Adipose tissue (tissue), 3 donors: Measurements from ENCODE around the gene GINS1. TPM values are rescaled to one million over a fixed set of nuclear protein-coding genes. Genes with fewer than 3 reads are reported as not detected.
"Not testable (repeated sequence)": the region's sequence is repeated elsewhere in the genome, so short reads cannot be mapped to it uniquely, and the experiment has no call there.

Experiments used
- H3K27ac ChIP-seq: one replicate; pipeline ENCODE4 v1.5.1; 2013; ENCODE audit warnings: low read depth, low read length
- WGBS, 3 donors: extraction: QIAGEN DNeasy Blood & Tissue Kit; methylation state at CpG; one replicate each; pipeline ENCODE4 v1.1.7; 2013; 5-methylcytosine and 5-hydroxymethylcytosine counted together
- polyA plus RNA-seq, 3 donors: library from polyadenylated mRNA; stranded (reverse); fragments of 200-250 nt; gene quantifications; one replicate each; pipeline ENCODE4 v1.2.3, GENCODE V29; 2013
- donor health status: healthy with polysubstance abuse.
- donor health status: Bipolar disorder and iron deficiency.
- donor health status: healthy.

Gene GINS1
- polyA plus RNA-seq, 3 donors, result 0.23 to 0.34 (median 0.24) TPM

GRCh38 chr20:25382704-25383370, 24.6 kb upstream of the GINS1 start:
- H3K27ac ChIP-seq, result no peak overlapping the region
- WGBS, 3 donors, result 78 to 85% (median 81%) methylated on average over 5 of the region's 5 CpGs

- no peak overlapping the region for H3K27ac ChIP-seq
- WGBS, 3 donors, result 12 to 20% (median 16%) methylated on average over 19 of the region's 19 CpGs
These were observed 18.0 kb upstream of the GINS1 start for GRCh38 chr20:25389401-25389857.

- WGBS, 3 donors, result 0% methylated on average over 52 to 66 of the region's 67 CpGs
- no peak overlapping the region for H3K27ac ChIP-seq
These were observed 17.5 kb upstream of the GINS1 start for GRCh38 chr20:25389858-25390537.

- WGBS, 3 donors, result 0 to 1% (median 1%) methylated on average over 71 to 91 of the region's 91 CpGs
These were observed 16.6 kb upstream of the GINS1 start, which contains the start of gene ABHD12 for GRCh38 chr20:25390538-25391528. Gene ABHD12 (minus strand): TSS chr20:25390835. CDS start chr20:25390703, 132 bp downstream.

GRCh38 chr20:25394276-25394675, 13.2 kb upstream of the GINS1 start:
- WGBS, 3 donors, result 47 to 60% (median 51%) methylated on average over 5 of the region's 5 CpGs
- no peak overlapping the region for H3K27ac ChIP-seq

More at GRCh38 chr20:25390538-25391528, 16.6 kb upstream of the GINS1 start, which contains the start of gene ABHD12:
- H3K27ac ChIP-seq, result no peak within 1 kb of the TSS

- no peak overlapping the region for H3K27ac ChIP-seq
- WGBS, 3 donors, result 89 to 92% (median 91%) methylated on average over 6 of the region's 6 CpGs
These were observed 12.5 kb upstream of the GINS1 start for GRCh38 chr20:25394996-25395395.

GRCh38 chr20:25397096-25397495, 10.4 kb upstream of the GINS1 start:
- WGBS, 3 donors, result 79 to 91% (median 84%) methylated on average over 6 of the region's 6 CpGs
- H3K27ac ChIP-seq, result no peak overlapping the region

- H3K27ac ChIP-seq, result no peak overlapping the region
- WGBS, 3 donors, result 46 to 68% (median 59%) methylated on average over 1 of the region's 1 CpG
These were observed 9.7 kb upstream of the GINS1 start for GRCh38 chr20:25397821-25398220.

- H3K27ac ChIP-seq, result no peak overlapping the region
- WGBS, 3 donors, result 33 to 42% (median 37%) methylated on average over 4 of the region's 4 CpGs
These were observed 9.0 kb upstream of the GINS1 start for GRCh38 chr20:25398376-25399036.

GRCh38 chr20:25399037-25399430, 8.4 kb upstream of the GINS1 start:
- WGBS, 3 donors, result 10 to 24% (median 23%) methylated on average over 5 of the region's 5 CpGs
- H3K27ac ChIP-seq, result no peak overlapping the region

- H3K27ac ChIP-seq, result not testable (repeated sequence)
- WGBS, 3 donors, result 71 to 78% (median 72%) methylated on average over 11 of the region's 11 CpGs
These were observed 7.2 kb upstream of the GINS1 start for GRCh38 chr20:25400291-25400732.

GRCh38 chr20:25402583-25402982, 4.9 kb upstream of the GINS1 start:
- H3K27ac ChIP-seq, result no peak overlapping the region
- WGBS, 3 donors, result 95 to 98% (median 98%) methylated on average over 7 of the region's 7 CpGs

GRCh38 chr20:25408170-25408547, 686 bp downstream of the GINS1 start:
- no peak overlapping the region for H3K27ac ChIP-seq
- 3 to 5% (median 4%) methylated on average over 4 of the region's 4 CpGs for WGBS, 3 donors

- WGBS, 3 donors, result 93 to 94% (median 93%) methylated on average over 5 of the region's 5 CpGs
- H3K27ac ChIP-seq, result no peak overlapping the region
These were observed 1.4 kb downstream of the GINS1 start for GRCh38 chr20:25408890-25409289.

- no peak overlapping the region for H3K27ac ChIP-seq
- WGBS, 3 donors, result 93 to 96% (median 96%) methylated on average over 1 of the region's 1 CpG
These were observed 11.3 kb downstream of the GINS1 start for GRCh38 chr20:25418776-25419175.

- H3K27ac ChIP-seq, result no peak overlapping the region
These were observed 13.6 kb downstream of the GINS1 start for GRCh38 chr20:25421102-25421501.

- H3K27ac ChIP-seq, result no peak overlapping the region
- 82 to 89% (median 86%) methylated on average over 4 of the region's 4 CpGs for WGBS, 3 donors
These were observed 14.6 kb downstream of the GINS1 start for GRCh38 chr20:25422032-25422431.

- H3K27ac ChIP-seq, result no peak overlapping the region
- WGBS, 3 donors, result 89 to 97% (median 95%) methylated on average over 3 of the region's 3 CpGs
These were observed 17.1 kb downstream of the GINS1 start for GRCh38 chr20:25424536-25424935.
